Dendritic cell treated with granulocyte-macrophage colony-stimulating factor and Interleukin-4, amounts not matched to agents 40 ng/mL and 50 ng/mL, for 4 days (primary cell): Measurements from ENCODE around the gene ADCK2.
"Not testable (repeated sequence)": the region's sequence is repeated elsewhere in the genome, so short reads cannot be mapped to it uniquely, and the experiment has no call there.

Source experiments
- H3K27ac Mint-ChIP-seq: one replicate; pipeline ENCODE4 v1.8.0; 2022; ENCODE audit warnings: mild to moderate bottlenecking, mixed read lengths
- H3K27me3 Mint-ChIP-seq: one replicate; pipeline ENCODE4 v1.8.0; 2022; ENCODE audit warnings: mild to moderate bottlenecking, mixed read lengths
- H3K36me3 Mint-ChIP-seq: one replicate; pipeline ENCODE4 v1.8.0; 2022; ENCODE audit warnings: low read depth, mixed read lengths
- H3K4me1 Mint-ChIP-seq: one replicate; pipeline ENCODE4 v1.8.0; 2022; ENCODE audit warnings: low read depth, mixed read lengths
- H3K4me3 Mint-ChIP-seq: one replicate; pipeline ENCODE4 v1.8.0; 2022; ENCODE audit warnings: mild to moderate bottlenecking, moderate library complexity, mixed read lengths
- H3K9me3 Mint-ChIP-seq: one replicate; pipeline ENCODE4 v1.8.0; 2022; ENCODE audit warnings: mixed read lengths
- intact Hi-C: fragments of 100-400 bp; cut with micrococcal nuclease; formaldehyde crosslinking; loops from one replicate; pipeline ENCODE4 v1.15.0; 2022

The ADCK2 gene

GRCh38 chr7:140656548-140657515, 15.9 kb upstream of the ADCK2 start:
- intact Hi-C loops = no loop called here
- Mint-ChIP-seq H3K4me3 (no peak overlapping the region), H3K9me3 (no peaks in the 10 kb centered on the region), H3K27me3 (peaks cover 18% of the 10 kb centered on the region), H3K36me3 (no peaks in the 10 kb centered on the region), H3K27ac (peak overlapping the region; percentile 50), H3K4me1 (peaks cover 41% of the 10 kb centered on the region)

- H3K36me3 Mint-ChIP-seq = no peaks in the 10 kb centered on the region
- intact Hi-C loops = loop anchor here (2.0 kb wide), 1 partner anchor 15 kb away; the partner anchor contains the start of gene ADCK2
- peaks cover 41% of the 10 kb centered on the region for H3K4me1 Mint-ChIP-seq
- peak overlapping the region; percentile 45 for H3K27ac Mint-ChIP-seq
- no peaks in the 10 kb centered on the region for H3K9me3 Mint-ChIP-seq
- H3K27me3 Mint-ChIP-seq = peaks cover 16% of the 10 kb centered on the region
- H3K4me3 Mint-ChIP-seq = no peak overlapping the region
Observed at GRCh38 chr7:140657891-140658290, 14.9 kb upstream of the ADCK2 start.

GRCh38 chr7:140659856-140660255, 12.9 kb upstream of the ADCK2 start:
- Mint-ChIP-seq H3K27me3 (peaks cover 16% of the 10 kb centered on the region), H3K27ac (no peak overlapping the region), H3K36me3 (no peaks in the 10 kb centered on the region), H3K9me3 (no peaks in the 10 kb centered on the region), H3K4me3 (no peak overlapping the region), H3K4me1 (peaks cover 33% of the 10 kb centered on the region)
- intact Hi-C loops = loop anchor here (2.0 kb wide), 1 partner anchor 13 kb away; the partner anchor contains the start of gene ADCK2

GRCh38 chr7:140661124-140661523, 11.6 kb upstream of the ADCK2 start:
- H3K36me3 Mint-ChIP-seq = no peaks in the 10 kb centered on the region
- H3K9me3 Mint-ChIP-seq = no peaks in the 10 kb centered on the region
- peaks cover 17% of the 10 kb centered on the region for H3K27me3 Mint-ChIP-seq
- intact Hi-C loops = no loop called here
- peaks cover 25% of the 10 kb centered on the region for H3K4me1 Mint-ChIP-seq
- H3K27ac Mint-ChIP-seq = no peak overlapping the region
- no peak overlapping the region for H3K4me3 Mint-ChIP-seq

- H3K27me3 Mint-ChIP-seq = peaks cover 17% of the 10 kb centered on the region
- H3K27ac Mint-ChIP-seq, intact Hi-C loops: not testable (repeated sequence)
Observed at GRCh38 chr7:140662938-140663337, 9.8 kb upstream of the ADCK2 start.

GRCh38 chr7:140667476-140667875, 5.3 kb upstream of the ADCK2 start:
- no peak overlapping the region for H3K4me3 Mint-ChIP-seq
- no peak overlapping the region for H3K27ac Mint-ChIP-seq
- peaks cover 11% of the 10 kb centered on the region for H3K4me1 Mint-ChIP-seq
- intact Hi-C loops = no loop called here
- H3K27me3 Mint-ChIP-seq = peaks cover 9% of the 10 kb centered on the region
- H3K36me3 Mint-ChIP-seq = no peaks in the 10 kb centered on the region
- no peaks in the 10 kb centered on the region for H3K9me3 Mint-ChIP-seq

More at GRCh38 chr7:140662938-140663337, 9.8 kb upstream of the ADCK2 start:
- H3K4me3 Mint-ChIP-seq, H3K9me3 Mint-ChIP-seq, H3K4me1 Mint-ChIP-seq, H3K36me3 Mint-ChIP-seq: not testable (repeated sequence)

- peaks cover 14% of the 10 kb centered on the region for H3K4me1 Mint-ChIP-seq
- no peaks in the 10 kb centered on the region for H3K36me3 Mint-ChIP-seq
- H3K27me3 Mint-ChIP-seq = peaks cover 7% of the 10 kb centered on the region
- no peak overlapping the region for H3K27ac Mint-ChIP-seq
- no peaks in the 10 kb centered on the region for H3K9me3 Mint-ChIP-seq
- no peak overlapping the region for H3K4me3 Mint-ChIP-seq
- intact Hi-C loops = no loop called here
Observed at GRCh38 chr7:140668641-140669040, 4.1 kb upstream of the ADCK2 start.

GRCh38 chr7:140669352-140669751, 3.4 kb upstream of the ADCK2 start:
- no peaks in the 10 kb centered on the region for H3K36me3 Mint-ChIP-seq

GRCh38 chr7:140669862-140670261, 2.9 kb upstream of the ADCK2 start:
- H3K4me3 Mint-ChIP-seq, intact Hi-C loops, H3K9me3 Mint-ChIP-seq, H3K27ac Mint-ChIP-seq, H3K27me3 Mint-ChIP-seq, H3K36me3 Mint-ChIP-seq: not testable (repeated sequence)
- H3K4me1 Mint-ChIP-seq = peaks cover 26% of the 10 kb centered on the region

More at GRCh38 chr7:140669352-140669751, 3.4 kb upstream of the ADCK2 start:
- no peaks in the 10 kb centered on the region for H3K9me3 Mint-ChIP-seq
- H3K27ac Mint-ChIP-seq = no peak overlapping the region
- H3K27me3 Mint-ChIP-seq = peaks cover 5% of the 10 kb centered on the region
- intact Hi-C loops = no loop called here
- peaks cover 21% of the 10 kb centered on the region for H3K4me1 Mint-ChIP-seq
- no peak overlapping the region for H3K4me3 Mint-ChIP-seq

- H3K4me1 Mint-ChIP-seq = peaks cover 32% of the 10 kb centered on the region
- H3K9me3 Mint-ChIP-seq = no peaks in the 10 kb centered on the region
- no peaks in the 10 kb centered on the region for H3K36me3 Mint-ChIP-seq
- H3K27me3 Mint-ChIP-seq = no peaks in the 10 kb centered on the region
- intact Hi-C loops = no loop called here
- no peak overlapping the region for H3K4me3 Mint-ChIP-seq
- H3K27ac Mint-ChIP-seq = no peak overlapping the region
Observed at GRCh38 chr7:140670343-140670935, 2.3 kb upstream of the ADCK2 start.

- H3K27ac Mint-ChIP-seq = peak overlapping the region; percentile 87
- peaks cover 47% of the 10 kb centered on the region for H3K4me1 Mint-ChIP-seq
- H3K27me3 Mint-ChIP-seq = no peaks in the 10 kb centered on the region
- H3K36me3 Mint-ChIP-seq = peaks cover 8% of the 10 kb centered on the region
- H3K9me3 Mint-ChIP-seq = no peaks in the 10 kb centered on the region
- intact Hi-C loops = loop anchor here (2.0 kb wide), 1 partner anchor 13 kb away; no protein-coding TSS in a partner anchor
- peak overlapping the region; percentile 59 for H3K4me3 Mint-ChIP-seq
Observed at GRCh38 chr7:140671966-140672365, 779 bp upstream of the ADCK2 start.

GRCh38 chr7:140673063-140673773, 473 bp downstream of the ADCK2 start:
- intact Hi-C loops = loop anchor here (2.0 kb wide), 1 partner anchor 14 kb away; no protein-coding TSS in a partner anchor
- H3K4me1 Mint-ChIP-seq = peaks cover 56% of the 10 kb centered on the region
- H3K36me3 Mint-ChIP-seq = peaks cover 17% of the 10 kb centered on the region
- H3K27me3 Mint-ChIP-seq = no peaks in the 10 kb centered on the region
- no peaks in the 10 kb centered on the region for H3K9me3 Mint-ChIP-seq
- H3K27ac Mint-ChIP-seq = peak overlapping the region; percentile 87
- peak overlapping the region; percentile 92 for H3K4me3 Mint-ChIP-seq

- Mint-ChIP-seq H3K4me3 (peak overlapping the region; percentile 92), H3K4me1 (peaks cover 56% of the 10 kb centered on the region), H3K9me3 (no peaks in the 10 kb centered on the region), H3K36me3 (peaks cover 22% of the 10 kb centered on the region), H3K27me3 (no peaks in the 10 kb centered on the region), H3K27ac (peak overlapping the region; percentile 87)
- intact Hi-C loops = loop anchor here (2.0 kb wide), 1 partner anchor 15 kb away; no protein-coding TSS in a partner anchor
Observed at GRCh38 chr7:140673774-140674155, 1.0 kb downstream of the ADCK2 start.
